HG03135 (cell line): ENCODE data around the gene RGS1.
"Not testable (repeated sequence)": the region's sequence is repeated elsewhere in the genome, so short reads cannot be mapped to it uniquely, and the experiment has no call there.

Source experiments
- ATAC-seq: cut with Tn5 transposase; IDR thresholded peaks from one replicate; pipeline ENCODE4 v1.9.1; 2021; ENCODE audit warnings: mild to moderate bottlenecking, moderate library complexity; ENCODE audit not compliant: unreplicated experiment

RGS1 gene, protein sequence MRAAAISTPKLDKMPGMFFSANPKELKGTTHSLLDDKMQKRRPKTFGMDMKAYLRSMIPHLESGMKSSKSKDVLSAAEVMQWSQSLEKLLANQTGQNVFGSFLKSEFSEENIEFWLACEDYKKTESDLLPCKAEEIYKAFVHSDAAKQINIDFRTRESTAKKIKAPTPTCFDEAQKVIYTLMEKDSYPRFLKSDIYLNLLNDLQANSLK

DNA sequence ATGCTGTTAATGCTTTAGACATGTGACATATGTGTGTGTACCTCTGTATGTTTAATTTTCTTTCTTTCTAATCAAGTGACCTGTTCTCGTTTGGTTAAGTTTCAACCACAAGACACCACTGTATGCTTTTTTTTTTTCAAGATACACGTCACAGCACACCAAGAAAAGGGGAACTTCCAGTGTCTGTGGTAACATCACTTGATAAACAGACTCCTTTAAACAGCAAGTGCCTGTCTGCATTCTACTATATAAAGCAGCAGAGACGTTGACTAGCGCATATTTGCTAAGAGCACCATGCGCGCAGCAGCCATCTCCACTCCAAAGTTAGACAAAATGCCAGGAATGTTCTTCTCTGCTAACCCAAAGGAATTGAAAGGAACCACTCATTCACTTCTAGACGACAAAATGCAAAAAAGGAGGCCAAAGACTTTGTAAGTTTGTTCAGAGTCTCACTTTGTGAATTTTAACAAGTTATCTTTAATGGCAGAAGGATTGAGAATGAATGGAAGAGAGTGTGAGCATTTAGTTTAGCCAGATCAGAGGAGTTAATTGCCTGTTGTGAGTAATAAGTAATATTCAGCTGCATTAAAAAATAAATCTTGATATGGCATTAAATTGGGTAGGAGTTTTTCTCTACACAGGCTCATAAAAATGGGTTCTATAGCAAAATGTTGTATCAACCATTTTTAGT lies at the start of gene RGS1:
TSS of gene RGS1 (plus strand) at position 275 of the 691 bp plus-strand sequence. CDS start at position 295, 20 bp downstream.
- peak; percentile 80 for ATAC-seq

DNA sequence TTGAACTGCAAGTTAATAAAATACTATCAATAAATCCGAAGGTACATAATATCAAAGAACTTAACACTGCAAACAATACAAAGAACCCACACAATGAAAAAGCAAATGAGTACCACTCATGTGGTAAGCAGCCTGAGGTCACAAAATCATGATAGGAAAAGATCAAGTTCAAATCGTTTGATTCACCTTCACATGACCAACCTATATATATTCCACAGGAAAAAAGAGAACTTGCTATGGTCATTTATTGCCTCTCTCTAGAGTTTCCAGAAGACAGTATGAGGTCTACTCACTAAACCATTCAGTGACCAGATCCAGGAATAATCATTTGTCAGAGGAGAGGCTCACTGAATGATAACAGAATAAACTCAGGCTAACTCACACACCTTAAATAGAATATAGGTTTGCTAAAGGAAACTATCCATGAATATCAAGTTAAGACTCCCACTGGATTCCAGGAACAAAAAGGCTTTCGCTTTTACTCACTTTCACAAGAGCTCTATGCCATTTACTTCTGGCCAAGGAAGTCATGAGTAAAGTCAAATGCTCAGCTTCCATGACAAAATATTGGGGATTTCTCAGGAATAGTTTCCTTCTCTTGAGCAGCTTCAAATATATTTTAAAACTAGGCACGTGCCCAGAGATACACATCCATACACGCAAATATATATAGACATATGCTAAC lies 48.3 kb upstream of the RGS1 start:
- no peak for ATAC-seq

DNA sequence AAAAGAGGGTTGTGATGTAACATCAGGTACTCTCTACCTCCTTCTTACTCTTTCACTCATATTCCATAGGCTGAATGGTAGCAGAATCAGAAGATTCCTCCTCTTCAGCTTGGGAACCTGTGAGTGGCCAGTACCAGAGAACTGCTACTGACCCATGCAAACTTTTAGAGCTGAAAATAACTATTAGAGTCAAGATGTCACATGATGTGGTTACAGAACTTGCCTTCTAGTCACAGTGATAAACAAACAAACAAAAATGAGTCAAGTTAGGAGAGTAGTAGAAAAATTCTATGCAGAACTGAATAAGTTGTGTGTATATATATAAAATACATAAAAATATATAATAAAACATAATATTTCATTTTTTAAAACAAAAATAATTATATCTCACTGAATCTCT lies 47.6 kb upstream of the RGS1 start:
- no peak for ATAC-seq

DNA sequence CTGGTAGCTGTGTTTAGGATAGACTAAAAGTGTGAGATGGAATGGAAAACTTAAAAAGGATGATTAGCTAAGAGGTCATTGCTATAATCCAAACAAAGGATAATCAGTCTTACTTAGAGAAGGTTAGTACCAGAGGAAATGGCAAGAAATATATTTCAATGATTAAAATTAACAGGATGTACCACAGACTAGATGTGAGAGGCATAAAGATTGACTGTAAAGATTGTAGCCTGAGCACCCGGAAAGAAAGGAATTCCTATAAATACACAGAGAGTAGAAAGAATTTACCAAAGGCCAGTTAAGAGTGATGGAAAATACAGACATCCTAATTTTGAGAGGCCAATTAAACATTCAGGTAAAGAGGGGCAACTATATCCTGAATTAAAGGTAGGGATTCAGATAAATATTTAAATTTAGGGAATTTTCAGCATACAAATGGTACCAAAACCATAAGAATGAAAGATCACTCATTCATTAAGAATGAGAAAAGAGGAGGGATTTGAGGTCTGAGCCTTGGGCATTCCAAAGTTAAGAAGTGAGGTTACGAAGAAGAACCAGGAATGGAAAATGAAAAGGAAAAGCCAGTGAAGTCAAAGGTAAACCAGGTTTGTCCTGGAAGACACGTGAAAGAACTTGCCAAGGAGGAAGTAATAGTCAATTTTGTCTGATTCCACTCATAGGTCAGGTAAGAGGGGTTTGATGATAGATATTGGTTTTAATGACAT lies 46.4 kb upstream of the RGS1 start:
- no peak for ATAC-seq

DNA sequence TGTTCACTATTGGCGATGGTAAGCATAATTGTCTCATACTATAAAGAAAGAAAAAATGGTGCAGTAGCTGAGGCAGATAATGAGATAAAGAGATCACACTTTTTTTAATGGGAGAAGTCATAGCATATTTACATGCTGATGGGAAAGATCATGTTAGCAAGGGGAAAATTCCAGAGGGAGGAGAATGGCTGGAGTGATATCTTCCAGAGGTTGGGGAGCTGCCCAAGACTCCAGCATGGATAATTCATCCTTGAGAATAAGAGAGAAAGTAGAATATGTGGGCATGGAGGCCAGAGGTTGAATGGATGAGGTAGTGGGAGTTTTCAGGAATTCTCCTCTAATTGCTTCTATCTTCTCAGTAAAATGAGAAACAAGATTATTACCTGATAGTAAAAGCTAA lies 45.8 kb upstream of the RGS1 start:
- no peak for ATAC-seq

DNA sequence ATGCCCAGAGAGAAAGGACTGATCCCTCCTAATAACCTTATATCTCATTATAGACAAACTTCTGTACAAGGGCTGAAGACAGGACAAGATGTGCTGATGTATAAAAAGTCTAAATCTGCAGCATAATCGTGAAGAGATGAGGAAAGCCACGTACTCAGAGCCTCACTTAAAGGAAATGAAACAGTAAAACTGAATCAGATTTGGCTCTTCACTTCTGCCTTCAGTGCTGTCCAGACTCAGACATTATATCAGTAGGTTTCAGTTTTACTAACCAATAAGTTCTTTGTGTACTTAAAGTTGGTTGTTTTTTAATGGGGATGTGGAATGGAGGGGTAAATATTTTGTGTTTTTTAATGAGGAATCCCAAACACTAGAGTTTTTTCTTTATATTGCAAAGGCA lies 45.3 kb upstream of the RGS1 start:
- peak; percentile 98 for ATAC-seq

DNA sequence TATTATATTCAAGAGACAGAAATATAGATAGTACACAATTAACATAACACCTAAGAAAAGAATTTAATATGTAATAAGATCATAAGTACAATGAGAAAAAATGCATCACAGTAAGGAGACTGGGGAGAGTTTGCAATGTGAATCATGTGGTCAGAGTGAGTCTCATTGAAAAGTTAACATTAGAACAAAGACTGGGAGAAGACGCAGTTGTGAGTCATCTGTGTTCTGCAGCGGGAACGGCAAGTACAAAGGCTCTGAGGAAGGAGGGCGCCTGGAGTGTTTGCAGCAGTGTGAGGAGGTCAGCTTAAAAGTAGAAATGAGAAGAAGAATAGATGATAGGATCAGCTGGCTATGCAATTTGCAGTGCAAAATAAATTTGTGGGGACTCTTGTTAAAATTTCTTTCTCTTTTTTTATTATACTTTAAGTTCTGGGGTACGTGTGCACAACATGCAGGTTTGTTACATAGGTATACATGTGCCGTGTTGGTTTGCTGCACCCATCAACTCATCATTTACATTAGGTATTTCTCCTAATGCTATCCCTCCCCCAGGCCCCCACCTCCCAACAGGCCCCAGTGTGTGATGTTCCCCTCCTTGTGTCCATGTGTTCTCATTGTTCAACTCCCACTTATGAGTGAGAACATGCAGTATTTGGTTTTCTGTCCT lies 44.4 kb upstream of the RGS1 start:
- ATAC-seq = not testable (repeated sequence)

DNA sequence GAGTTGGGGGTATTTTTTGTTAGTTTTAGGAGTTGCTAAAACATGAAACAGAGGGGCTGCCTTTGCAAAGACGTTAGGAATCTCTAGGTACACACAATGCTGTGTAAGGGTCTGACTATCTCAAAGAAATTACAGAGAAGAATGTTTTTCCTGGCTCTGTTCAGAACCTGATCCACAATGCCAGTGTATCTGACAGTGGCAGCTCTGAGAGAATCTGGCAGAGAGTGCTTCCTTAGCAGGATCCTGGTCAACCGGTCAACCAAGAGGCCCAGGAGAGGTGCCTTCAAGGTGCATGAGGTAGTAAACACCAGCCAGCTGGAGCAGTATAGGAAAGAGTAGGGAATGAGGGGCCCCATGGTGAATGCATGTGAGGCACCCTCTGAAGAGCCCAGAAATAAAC lies 40.9 kb upstream of the RGS1 start:
- no peak for ATAC-seq

DNA sequence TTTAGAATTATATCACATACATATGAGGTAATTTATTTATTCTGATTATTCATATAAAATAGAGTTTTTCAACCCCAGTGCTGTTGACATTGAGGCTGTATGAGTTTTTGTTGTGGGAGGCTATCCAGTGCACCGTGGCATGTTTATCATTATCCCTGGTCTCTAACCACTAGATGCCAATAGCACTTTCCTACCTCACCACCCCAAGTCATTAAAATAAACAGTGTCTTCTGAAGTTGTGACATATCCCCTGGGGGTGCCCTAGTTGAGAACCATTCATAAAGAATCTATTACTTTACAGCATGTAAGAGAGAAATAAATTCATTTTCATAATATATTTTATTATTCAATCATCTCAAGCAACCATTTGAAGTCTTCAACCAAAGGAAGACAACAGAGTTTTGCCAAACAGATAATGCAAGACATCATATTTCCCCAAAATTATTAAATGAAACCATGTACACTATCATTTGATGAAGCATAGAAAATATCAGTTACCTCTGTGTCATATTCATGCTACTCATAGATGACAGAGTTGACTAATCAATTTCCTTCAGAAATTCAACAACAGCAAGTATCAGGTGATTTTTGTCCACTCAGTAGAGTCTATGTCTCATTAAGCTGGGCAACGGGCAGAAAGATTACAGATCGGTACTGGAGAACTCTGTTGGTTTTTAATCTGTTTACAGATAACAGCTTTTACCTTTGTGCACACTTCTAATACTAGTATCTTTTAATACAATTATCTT lies 39.5 kb upstream of the RGS1 start:
- no peak for ATAC-seq

DNA sequence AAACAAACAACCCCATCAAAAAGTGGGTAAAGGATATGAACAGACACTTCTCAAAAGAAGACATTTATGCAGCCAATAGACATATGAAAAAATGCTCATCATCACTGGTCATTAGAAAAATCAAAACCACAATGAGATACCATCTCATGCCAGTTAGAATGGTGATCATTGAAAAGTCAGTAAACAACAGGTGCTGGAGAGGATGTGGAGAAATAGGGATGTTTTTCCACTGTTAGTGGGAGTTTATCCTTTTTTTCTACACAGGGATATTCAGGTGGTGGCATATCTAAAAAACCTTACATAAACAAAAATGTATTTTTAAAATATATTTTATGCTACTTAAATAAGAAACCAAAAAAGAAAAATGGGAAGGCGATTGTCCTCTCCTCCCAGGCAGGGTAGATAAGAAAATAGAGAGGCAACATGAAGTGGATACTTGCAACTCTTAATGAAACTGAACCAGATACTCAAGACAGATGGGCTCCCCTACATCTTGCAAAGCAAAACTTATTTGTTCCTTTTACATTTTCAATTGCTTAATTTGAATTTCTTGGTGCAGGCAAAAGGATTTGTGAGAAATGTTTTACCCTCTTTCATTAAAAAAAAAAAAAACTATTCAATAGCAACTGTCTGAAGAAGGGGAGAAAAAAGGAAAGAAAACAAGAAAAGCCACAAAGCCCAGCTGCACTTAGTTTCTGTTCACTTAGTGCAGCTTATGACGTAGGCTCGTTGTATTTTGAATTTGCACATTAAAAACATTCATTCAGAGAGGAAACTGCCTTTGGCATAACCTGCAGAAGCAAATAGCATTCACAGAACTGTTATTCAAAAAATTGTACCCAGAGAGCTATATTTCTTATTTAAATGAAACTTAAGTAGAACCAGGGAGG lies 36.9 kb upstream of the RGS1 start:
- peak; percentile 83 for ATAC-seq

DNA sequence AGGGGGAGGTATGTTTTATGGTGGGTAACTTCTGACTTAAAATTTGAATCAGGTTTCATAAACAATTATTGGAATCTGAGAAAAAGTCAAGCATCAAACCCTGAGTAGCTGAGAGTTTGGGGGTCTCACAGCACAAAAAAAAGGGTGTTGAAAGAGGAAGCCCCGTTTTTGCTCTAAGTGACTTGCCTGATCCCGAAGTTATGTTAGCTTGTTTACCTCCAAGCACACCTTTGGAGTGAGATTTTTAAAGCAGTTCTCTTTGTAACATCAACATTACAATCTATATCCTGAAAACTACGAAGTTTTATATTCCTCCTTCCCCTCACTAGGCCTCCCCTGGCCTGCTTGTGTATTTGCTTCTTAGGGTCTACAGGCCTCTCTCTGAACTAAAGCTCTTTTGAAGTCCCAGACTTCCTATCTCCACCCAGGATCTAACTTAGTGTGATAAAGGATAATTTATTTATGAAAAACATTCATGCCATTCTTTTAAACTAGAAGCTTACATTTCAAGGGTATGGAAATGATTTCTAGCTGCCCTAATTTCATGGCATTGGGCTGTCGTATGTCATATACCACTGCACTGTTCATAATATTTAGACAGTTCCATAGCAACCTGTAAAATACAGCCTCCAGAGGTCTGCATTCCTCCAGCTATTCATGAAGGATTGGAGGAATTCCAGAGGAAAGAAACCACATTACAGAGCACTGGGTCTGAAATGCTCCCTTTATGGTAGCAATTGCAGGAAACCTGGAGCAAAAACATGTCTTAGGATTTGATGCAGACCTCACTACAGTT lies 36.1 kb upstream of the RGS1 start:
- no peak for ATAC-seq

DNA sequence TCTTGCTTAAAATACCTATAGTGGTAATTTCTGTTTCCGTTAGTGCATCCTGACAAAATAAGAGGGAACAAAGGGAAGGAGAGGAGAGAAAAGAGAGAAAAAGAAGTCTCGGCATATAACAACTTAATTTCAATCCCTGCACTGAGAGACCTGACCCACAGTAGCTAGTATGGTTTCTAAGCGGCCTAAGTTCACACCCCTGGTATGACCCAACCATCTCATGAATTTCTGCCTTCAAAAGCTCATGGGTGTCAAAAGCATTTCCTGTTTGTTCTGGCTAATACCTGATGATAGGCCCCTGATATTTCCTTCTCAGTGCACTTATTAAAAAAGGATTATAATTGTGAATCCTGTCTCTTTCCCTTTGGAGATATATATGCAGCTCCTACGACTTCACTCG lies 32.1 kb upstream of the RGS1 start:
- ATAC-seq = no peak

DNA sequence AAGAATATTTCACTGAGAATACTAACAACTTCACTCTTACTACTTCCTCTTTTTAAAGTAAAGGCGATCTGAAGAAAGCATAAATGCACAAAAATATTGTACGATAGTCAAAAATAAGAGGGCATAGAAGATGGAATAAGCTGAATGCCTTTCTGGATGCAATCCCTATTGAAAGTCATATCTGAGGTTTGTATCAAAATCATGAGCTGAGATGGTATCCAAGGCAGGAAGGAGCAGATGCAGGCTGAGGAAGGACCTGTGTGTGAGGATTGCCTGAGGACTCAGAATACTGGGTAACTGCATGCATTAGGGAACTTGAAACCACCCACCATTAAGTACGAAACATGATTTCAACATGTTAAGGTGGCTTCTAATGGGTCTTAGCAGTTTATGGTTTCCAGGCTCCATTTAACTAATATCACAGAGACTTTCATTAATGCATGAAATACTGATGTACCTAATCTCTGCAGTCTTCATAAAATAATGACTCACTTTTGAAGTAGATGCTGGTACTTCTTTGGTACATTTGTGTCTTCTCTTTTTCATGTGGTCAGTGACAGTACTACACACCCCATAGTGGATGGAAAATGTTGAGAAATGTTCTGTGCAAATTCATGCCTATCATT lies 29.6 kb upstream of the RGS1 start:
- peak; percentile 53 for ATAC-seq

DNA sequence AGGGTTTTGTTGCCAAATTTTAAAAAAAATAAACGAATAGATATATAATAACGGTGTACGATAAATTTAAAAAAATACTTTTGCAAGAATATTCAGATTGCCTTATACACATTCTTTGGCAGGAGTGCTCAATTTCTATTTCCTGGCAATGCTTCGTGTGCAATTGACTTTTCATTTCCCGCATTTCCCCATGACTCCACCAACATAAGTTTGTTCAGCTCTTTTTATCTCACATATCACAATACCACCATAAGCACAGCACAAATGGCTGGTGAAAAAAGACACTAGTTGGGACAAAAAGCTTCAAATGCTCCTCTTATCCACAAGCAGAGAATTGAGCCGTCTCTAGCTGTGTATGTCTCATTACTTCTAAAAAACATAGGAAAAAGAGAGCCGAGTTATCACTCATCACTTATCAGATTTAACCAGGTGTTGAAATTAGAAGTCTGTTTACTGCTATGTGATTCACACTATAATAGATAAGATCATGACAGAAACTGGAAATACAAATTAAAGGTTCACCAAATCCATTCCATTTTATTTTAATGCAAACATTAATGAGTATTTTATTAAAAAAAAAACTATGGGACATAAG lies 28.9 kb upstream of the RGS1 start:
- no peak for ATAC-seq

DNA sequence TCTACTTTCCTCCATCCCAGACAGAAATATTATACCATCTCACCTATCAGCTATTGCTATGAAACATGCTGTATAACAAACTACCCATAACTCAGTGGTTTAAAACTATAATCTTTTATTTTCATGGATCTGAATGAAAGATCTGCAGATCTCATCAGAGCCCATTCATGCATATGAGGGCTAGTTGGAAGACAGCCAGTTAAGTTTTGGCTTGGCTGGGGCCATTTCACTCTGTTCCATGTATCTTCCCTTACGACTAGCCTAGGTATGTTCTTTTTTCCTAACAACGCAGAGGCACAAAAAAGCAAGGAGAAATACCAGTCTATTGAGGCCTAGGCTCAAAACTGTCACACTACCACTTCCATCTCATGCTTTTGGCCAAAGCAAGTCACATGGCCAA lies 28.1 kb upstream of the RGS1 start:
- no peak for ATAC-seq

DNA sequence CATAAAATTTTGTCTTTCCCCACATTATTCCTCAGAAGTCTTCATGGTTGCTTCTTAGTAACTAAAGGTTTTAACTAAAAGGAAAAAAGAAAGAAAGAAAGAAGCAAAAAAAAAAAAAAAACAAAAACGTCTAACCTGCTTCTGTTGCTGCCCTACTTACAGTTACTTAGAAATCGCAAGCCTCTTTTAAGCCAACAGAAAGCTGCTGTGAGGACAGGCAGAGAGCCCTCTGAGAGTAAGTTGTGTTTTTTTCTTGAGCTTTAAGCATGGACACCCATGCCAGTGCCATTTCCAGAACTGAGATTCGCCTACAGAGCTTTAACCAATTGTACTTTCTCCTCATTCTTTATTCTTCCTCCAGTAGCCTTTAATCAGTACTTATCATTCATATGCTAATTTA lies 25.6 kb upstream of the RGS1 start:
- no peak for ATAC-seq

DNA sequence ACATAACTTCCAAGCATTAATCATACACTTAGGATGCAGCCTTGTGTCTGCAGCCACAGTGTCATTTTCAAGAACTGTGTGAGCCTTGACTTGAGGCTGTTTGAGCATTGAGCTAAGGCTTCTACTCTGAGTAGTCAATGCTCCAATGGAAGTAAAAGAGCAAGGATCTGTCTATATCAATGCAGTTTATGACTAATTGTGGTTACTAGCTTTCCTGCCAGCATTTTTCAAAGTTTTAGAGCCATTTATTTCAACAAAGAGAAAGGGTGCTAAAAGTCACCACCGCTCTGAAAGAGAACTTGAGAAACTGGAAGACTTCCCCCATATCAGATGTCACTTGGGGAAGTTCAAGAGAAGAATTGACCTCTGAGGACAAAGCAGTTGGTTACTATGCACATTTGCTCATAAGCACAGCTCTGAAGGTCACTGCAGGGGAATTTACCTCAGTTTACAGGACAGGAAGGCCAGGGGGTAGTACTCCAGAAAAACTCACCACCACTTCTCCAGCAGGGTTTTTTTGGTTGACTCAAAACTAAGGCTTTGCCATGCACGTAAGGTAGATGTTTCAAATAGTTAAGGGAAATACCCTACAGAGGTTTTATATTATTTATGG lies 24.5 kb upstream of the RGS1 start:
- ATAC-seq = peak; percentile 53
